Prostate gland (tissue), 2 donors: ENCODE measurements around the gene TNFRSF11A. TPM values are rescaled to one million over a fixed set of nuclear protein-coding genes. Genes with fewer than 3 reads are reported as not detected.

Experiments used
- DNase-seq: peaks from one replicate; pipeline ENCODE4 v3.0.0-alpha.2; 2019; ENCODE audit warnings: low spot score
- H3K27ac ChIP-seq, 2 donors: fragments of 200-600 bp; sonication (generic); 2 replicates each; pipeline ENCODE4 v1.5.1; 2017 to 2019
- H3K27me3 ChIP-seq: fragments of 200-600 bp; sonication (generic); replicated peaks from 2 replicates; pipeline ENCODE4 v1.5.1; 2019; ENCODE audit not compliant: insufficient read depth
- H3K36me3 ChIP-seq, 2 donors: fragments of 200-600 bp; sonication (generic); 1 replicate in 1 of 2; 2 replicates in 1 of 2; pipeline versions ENCODE4 v1.5.1 to v1.8.1; 2017 to 2019
- H3K4me1 ChIP-seq: fragments of 200-600 bp; sonication (generic); replicated peaks from 2 replicates; pipeline ENCODE4 v1.5.1; 2019
- H3K4me3 ChIP-seq, 2 donors: fragments of 200-600 bp; sonication (generic); 2 replicates each; pipeline ENCODE4 v1.5.1; 2017 to 2019
- H3K9me3 ChIP-seq: fragments of 200-600 bp; sonication (generic); 2 replicates; pipeline ENCODE4 v1.5.1; 2017
- POLR2A ChIP-seq: fragments of 450-650 bp; IDR thresholded peaks from one replicate; pipeline ENCODE4 v1.6.1; 2016; ENCODE audit warnings: antibody characterized with exemption, mild to moderate bottlenecking
- POLR2AphosphoS5 ChIP-seq: sonication (generic); formaldehyde crosslinking; IDR thresholded peaks from one replicate; pipeline ENCODE4 v1.6.1; 2017; ENCODE audit warnings: antibody characterized with exemption
- WGBS: methylation state at CpG from one replicate; pipeline ENCODE4 v1.1.5; 2018; 5-methylcytosine and 5-hydroxymethylcytosine counted together
- intact Hi-C: fragments of 100-400 bp; cut with DNase I; formaldehyde crosslinking; loops from one replicate; pipeline ENCODE4 v1.14.2; 2022
- total RNA-seq, 2 donors: library from RNA; depleted of rRNA; stranded (reverse); fragments of >200 nt; gene quantifications; one replicate each; pipeline ENCODE4 v1.1.0, GENCODE V29; 2016
- TF ChIP-seq, protein P1 (sequence below), 4 experiments: fragments of 200-600 bp in 2 of 4; fragments of 450-650 bp in 2 of 4; sonication (generic) in 2 of 4; IDR thresholded peaks; 1 replicate in 3 of 4; 2 replicates in 1 of 4; pipeline ENCODE4 v1.5.1; 2016 to 2019; ENCODE audit warnings: antibody characterized with exemption in 4 of 4, mild to moderate bottlenecking in 2 of 4, moderate library complexity in 2 of 4

The TNFRSF11A gene
- total RNA-seq, 2 donors from 2014 or later, result 6.1 to 10.2 TPM

DNA sequence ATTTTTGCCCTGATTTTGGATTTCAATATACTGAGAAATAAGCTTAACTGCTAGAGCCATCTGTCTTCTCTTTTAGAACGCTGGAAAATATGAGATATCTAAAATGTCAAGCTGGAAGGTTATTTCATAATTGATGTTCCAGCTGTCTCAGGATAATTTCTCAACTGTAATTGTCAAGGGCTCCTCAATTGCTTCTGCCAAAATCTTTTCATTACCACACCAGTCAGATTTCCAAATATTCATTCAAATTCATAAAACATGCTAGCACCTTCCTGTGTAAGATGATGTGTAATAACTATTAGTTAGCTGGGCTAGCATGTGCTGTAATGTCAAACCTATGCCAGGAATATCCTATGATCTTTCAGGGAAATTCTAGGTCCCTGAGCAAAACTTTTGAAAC is 88.1 kb downstream of the TNFRSF11A start:
- no peaks in the 10 kb centered on the region for H3K9me3 ChIP-seq
- WGBS, result 56% methylated on average over 1 of the region's 1 CpG
- no peaks in the 10 kb centered on the region for H3K27me3 ChIP-seq
- no peaks in the 10 kb centered on the region for H3K36me3 ChIP-seq
- no peak for DNase-seq
- TF ChIP-seq POLR2A (no peak), POLR2AphosphoS5 (no peak)
- TF ChIP-seq, protein P1, sequence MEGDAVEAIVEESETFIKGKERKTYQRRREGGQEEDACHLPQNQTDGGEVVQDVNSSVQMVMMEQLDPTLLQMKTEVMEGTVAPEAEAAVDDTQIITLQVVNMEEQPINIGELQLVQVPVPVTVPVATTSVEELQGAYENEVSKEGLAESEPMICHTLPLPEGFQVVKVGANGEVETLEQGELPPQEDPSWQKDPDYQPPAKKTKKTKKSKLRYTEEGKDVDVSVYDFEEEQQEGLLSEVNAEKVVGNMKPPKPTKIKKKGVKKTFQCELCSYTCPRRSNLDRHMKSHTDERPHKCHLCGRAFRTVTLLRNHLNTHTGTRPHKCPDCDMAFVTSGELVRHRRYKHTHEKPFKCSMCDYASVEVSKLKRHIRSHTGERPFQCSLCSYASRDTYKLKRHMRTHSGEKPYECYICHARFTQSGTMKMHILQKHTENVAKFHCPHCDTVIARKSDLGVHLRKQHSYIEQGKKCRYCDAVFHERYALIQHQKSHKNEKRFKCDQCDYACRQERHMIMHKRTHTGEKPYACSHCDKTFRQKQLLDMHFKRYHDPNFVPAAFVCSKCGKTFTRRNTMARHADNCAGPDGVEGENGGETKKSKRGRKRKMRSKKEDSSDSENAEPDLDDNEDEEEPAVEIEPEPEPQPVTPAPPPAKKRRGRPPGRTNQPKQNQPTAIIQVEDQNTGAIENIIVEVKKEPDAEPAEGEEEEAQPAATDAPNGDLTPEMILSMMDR (IDR thresholded peaks at IDR 0.05), result no peak
- H3K27ac ChIP-seq, result no peak overlapping the region
- no peaks in the 10 kb centered on the region for H3K4me1 ChIP-seq
- no peak overlapping the region for H3K4me3 ChIP-seq
- intact Hi-C loops, result no loop called here

DNA sequence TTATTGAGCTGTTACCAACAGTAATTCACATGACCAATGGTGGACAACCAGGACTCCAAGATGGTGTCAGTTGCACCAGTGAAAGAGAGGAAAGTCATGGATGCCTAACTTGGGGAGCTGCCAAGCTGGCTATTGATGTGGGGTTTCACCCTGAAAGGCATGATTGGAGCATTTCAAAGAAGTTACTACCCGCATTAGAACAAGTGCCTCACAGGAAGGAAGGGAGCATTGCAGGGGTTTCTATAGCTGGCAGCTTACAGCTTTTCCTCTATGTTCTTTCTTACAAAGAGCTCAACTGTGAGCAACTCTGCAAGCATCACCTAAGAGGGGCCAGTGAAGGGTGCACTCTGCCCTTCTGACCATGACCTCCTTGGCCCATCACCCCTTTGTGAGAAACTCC is 93.1 kb downstream of the TNFRSF11A start:
- TF ChIP-seq POLR2AphosphoS5 (no peak), POLR2A (no peak)
- TF ChIP-seq, protein P1 (IDR thresholded peaks at IDR 0.05), result no peak
- no peaks in the 10 kb centered on the region for H3K4me1 ChIP-seq
- WGBS, result 89% methylated on average over 1 of the region's 1 CpG
- intact Hi-C loops, result no loop called here
- no peak overlapping the region for H3K27ac ChIP-seq
- no peaks in the 10 kb centered on the region for H3K27me3 ChIP-seq
- no peaks in the 10 kb centered on the region for H3K9me3 ChIP-seq
- no peaks in the 10 kb centered on the region for H3K36me3 ChIP-seq
- H3K4me3 ChIP-seq, result no peak overlapping the region
- no peak for DNase-seq

DNA sequence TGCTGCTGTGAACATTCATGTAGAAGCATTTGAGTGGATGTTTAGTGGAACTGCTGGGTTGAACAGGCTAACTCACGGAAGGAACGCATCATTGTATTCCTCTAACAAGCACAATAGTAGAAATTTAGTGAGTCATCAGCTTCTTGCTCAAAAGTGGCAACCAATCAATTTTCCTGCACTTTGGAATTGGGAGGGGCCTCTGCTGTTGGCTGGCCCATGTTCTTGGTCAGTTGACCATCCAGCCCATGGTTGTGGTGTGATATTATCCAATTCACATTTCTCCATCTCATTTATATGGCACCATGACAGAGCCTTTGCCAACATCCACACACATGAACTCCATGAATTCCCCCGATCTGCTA is 95.0 kb downstream of the TNFRSF11A start:
- Histone ChIP-seq H3K9me3 (no peaks in the 10 kb centered on the region), H3K4me1 (no peaks in the 10 kb centered on the region), H3K27me3 (no peaks in the 10 kb centered on the region), H3K27ac (peak overlapping the region; percentile 47 to 62), H3K36me3 (no peaks in the 10 kb centered on the region), H3K4me3 (no peak overlapping the region)
- DNase-seq, result no peak
- TF ChIP-seq POLR2A (no peak), POLR2AphosphoS5 (no peak)
- TF ChIP-seq, protein P1 (IDR thresholded peaks at IDR 0.05), result no peak
- intact Hi-C loops, result no loop called here
- 81% methylated on average over 3 of the region's 3 CpGs for WGBS

DNA sequence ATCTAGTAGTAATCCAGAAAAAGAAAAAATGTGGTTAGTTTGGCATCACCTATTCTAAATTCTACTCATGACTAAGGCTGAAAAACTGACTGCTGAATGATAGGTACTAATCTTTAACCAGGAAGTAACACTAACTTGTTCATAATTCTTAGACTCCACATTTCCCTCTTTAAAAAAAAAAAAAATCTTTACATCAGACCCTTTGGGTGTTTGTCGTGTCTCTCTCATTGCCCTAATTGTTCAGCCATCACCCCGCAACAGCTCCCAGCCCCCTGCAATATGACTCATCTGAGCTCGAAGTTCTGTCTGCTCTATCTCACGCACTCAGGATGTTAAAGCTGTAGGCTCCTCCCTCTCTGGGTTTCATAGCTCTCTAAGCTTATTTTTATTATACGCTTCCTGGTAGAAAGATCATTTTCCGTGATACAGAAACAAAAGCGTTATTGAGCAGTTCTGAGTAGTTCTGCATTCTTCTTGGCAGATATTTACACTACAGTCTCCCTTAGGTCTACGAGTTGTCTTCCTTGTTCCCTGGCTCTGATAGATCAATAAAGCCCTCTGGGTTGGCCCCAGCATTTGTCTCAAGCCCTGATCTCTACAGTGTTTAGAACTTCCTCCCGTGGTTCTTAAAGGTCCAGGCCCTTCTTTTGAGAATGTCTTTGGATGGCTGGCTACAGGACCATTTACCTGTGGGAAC is 95.6 kb downstream of the TNFRSF11A start:
- TF ChIP-seq POLR2AphosphoS5, result peak; percentile 53
- TF ChIP-seq, protein P1 (IDR thresholded peaks at IDR 0.05), result no peak
- no peak for TF ChIP-seq POLR2A
- DNase-seq, result peak; percentile 41
- WGBS, result 4% methylated on average over 9 of the region's 9 CpGs
- H3K4me3 ChIP-seq, result peak overlapping the region in 1 of 2 donors; percentile 15
- H3K9me3 ChIP-seq, result no peaks in the 10 kb centered on the region
- H3K27me3 ChIP-seq, result no peaks in the 10 kb centered on the region
- H3K27ac ChIP-seq, result peak overlapping the region; percentile 47 to 62
- H3K36me3 ChIP-seq, result no peaks in the 10 kb centered on the region
- no peaks in the 10 kb centered on the region for H3K4me1 ChIP-seq
- intact Hi-C loops, result no loop called here

DNA sequence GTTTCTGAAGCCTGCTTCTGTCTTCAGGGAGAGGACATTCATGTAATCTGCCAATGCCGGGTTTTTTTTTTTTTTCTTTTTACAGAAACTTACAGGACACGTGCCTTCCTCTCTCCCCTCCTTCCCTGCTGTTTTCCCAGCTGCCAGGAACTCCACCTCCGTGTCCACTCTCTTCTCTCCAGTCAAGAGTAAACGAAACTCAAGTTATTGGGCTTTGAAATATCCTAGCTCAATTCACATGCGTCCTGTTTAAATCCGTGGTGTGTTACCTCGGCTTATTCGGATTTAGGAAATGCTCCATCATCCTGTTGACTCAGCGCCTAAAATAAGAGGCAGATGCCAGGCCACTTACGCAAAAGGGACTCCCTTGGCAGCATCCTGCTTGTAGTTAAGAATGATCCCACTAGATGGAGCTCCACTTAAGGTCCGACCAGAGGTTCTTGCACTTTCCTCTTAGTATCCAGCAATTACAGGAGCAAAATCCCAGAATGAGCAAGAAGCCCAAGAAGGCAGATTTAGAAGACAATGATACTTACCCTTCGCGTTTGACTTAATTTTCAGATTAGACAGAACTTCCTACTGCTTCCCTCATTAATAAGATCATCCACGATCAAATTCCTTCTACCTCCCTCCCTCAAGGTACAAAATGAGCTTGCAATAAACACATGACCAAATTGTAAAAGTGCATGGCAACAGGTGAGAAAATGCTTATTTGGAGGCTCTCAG is 100.5 kb downstream of the TNFRSF11A start:
- intact Hi-C loops, result loop anchor here (2.0 to 5.0 kb wide), 3 partner anchors 97 to 292 kb away; partner anchors contain the start of genes PHLPP1 and ZCCHC2
- H3K4me3 ChIP-seq, result peak overlapping the region; percentile 13 to 19
- DNase-seq, result peak; percentile 93
- no peaks in the 10 kb centered on the region for H3K36me3 ChIP-seq
- no peaks in the 10 kb centered on the region for H3K27me3 ChIP-seq
- H3K4me1 ChIP-seq, result no peaks in the 10 kb centered on the region
- peak overlapping the region; percentile 72 to 73 for H3K27ac ChIP-seq
- WGBS, result 3% methylated on average over 14 of the region's 14 CpGs
- TF ChIP-seq POLR2AphosphoS5 (peak; percentile 93), POLR2A (no peak)
- TF ChIP-seq, protein P1 (IDR thresholded peaks at IDR 0.05), result peak; percentile 35 to 93 (median 85)
- H3K9me3 ChIP-seq, result no peaks in the 10 kb centered on the region
